IPS-18c (cell line): Measurements from ENCODE around the gene HDDC3.
A peak's percentile ranks its signal among the peaks of the same experiment; 100 is the strongest.

ENCODE experiments used
- H3K4me3 ChIP-seq: 2 replicates; pipeline ENCODE4 v1.7.0; 2013; ENCODE audit warnings: low read depth, mild to moderate bottlenecking, low read length, moderate library complexity; ENCODE audit not compliant: insufficient read depth
- H3K9me3 ChIP-seq: one replicate; pipeline ENCODE4 v1.6.1; 2013; ENCODE audit warnings: mild to moderate bottlenecking, low read length, moderate library complexity; ENCODE audit not compliant: control insufficient read depth, insufficient read depth

HDDC3 gene

DNA sequence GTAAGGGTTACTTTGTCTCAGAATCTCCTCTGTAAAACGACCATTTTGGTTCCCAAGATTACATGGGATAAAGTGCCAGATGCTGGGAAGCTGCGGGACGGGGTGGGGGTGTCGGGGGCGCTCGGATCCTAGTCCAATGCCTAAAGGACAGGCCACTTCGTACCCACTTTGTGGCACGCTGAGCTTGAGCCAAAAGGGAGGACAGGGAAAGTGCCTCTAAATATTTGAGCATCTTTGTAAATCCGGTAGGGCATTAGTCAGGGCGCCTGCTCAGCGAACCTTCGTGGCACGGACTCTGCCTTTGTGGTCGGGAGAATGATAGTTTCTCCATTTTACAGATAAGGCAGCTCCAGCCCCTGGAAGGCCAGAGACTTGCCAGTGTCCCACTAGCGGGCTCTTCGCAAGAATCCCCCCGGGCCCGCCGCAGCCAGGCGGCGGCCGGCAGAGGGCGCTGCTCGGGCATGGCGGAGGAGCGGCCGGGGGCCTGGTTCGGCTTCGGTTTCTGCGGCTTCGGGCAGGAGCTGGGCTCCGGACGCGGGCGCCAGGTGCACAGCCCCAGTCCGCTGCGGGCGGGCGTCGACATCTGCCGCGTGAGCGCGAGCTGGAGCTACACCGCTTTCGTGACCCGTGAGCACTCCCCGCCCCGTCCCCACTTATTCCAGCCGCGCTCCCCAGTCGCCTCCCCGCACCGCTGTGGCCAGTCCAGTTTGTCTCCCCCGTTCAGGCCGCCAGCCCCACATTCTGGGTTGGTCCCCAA is 24.1 kb upstream of the HDDC3 start:
- H3K9me3 ChIP-seq, result no peaks in the 10 kb centered on the region
- peak overlapping the region; percentile 75 for H3K4me3 ChIP-seq

DNA sequence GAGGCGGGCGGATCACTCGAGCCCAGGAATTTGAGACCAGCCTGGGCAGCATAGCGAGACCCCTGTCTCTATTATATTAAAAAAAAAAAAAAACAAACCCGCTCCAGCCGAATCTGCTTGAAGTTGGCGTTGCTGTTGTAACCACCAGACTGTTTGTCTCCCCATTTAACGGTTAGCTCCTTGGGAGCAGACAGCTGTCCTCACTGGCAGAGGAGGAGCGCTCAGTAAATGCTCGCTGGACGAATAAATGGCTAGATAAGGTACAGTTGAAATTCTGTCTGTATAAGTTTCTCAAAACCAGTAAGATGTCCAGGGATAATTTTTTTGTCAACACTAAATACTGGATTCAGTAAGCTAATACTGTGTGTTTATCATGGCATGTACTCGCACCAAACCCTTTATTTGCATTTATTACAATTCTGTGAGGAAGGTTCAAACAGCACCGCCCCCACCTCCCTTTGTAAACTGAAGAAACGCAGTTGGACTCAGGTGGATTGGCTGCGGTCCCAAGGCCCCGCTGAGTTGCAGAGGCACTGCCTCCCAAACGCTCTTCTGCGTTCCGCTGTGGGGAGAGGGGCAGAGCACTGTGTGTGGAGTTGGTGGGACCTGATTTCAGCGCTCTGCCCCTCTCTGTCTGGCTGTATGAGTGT is 23.4 kb upstream of the HDDC3 start:
- no peaks in the 10 kb centered on the region for H3K9me3 ChIP-seq
- H3K4me3 ChIP-seq, result peak overlapping the region; percentile 84

- H3K4me3 ChIP-seq, result peak within 1 kb of the TSS; percentile 84
These were observed 22.6 kb upstream of the HDDC3 start, which contains the start of gene RCCD1 for GRCh38 chr15:90954712-90955623. RCCD1 (plus strand) TSS chr15:90954884; CDS start chr15:90956735, 1,851 bp downstream.

DNA sequence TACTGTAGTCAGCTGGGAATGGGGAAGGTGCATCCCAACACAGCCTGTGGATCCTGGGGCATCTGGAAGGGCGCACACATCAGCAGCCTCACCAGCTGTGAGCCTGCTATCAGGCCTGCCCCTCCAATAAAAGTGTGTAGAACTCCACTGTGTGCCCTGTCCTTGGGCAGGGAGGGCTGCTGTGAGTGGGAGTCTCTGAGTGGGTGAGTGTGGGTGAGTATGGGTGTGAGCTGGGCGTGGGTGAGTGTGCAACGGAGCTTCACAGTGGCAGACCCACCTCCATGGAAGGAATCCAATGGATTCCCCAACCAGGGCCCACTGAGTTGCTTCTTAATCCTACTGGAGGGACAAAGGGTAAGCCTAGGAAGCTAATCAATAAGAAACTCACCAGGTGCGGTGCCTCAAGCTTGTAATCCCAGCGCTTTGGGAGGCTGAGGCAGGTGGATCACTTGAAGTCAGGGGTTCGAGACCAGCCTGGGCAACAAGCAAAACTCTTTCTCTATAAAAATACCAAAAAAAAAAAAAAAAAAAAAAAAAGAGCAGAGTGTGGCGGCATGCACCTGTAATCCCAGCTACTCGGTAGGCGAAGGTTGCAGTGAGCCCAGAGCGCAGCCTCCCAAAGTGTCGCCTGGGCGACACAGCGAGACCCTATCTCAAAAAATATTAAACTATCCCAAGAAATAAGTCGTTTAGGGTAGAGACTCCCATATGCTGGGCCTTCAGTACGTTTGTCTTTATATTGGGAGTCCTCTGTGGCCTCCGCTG is 21.8 kb upstream of the HDDC3 start:
- H3K9me3 ChIP-seq, result no peaks in the 10 kb centered on the region
- no peak overlapping the region for H3K4me3 ChIP-seq

More at GRCh38 chr15:90954712-90955623, 22.6 kb upstream of the HDDC3 start, which contains the start of gene RCCD1:
- no peaks in the 10 kb centered on the region for H3K9me3 ChIP-seq

DNA sequence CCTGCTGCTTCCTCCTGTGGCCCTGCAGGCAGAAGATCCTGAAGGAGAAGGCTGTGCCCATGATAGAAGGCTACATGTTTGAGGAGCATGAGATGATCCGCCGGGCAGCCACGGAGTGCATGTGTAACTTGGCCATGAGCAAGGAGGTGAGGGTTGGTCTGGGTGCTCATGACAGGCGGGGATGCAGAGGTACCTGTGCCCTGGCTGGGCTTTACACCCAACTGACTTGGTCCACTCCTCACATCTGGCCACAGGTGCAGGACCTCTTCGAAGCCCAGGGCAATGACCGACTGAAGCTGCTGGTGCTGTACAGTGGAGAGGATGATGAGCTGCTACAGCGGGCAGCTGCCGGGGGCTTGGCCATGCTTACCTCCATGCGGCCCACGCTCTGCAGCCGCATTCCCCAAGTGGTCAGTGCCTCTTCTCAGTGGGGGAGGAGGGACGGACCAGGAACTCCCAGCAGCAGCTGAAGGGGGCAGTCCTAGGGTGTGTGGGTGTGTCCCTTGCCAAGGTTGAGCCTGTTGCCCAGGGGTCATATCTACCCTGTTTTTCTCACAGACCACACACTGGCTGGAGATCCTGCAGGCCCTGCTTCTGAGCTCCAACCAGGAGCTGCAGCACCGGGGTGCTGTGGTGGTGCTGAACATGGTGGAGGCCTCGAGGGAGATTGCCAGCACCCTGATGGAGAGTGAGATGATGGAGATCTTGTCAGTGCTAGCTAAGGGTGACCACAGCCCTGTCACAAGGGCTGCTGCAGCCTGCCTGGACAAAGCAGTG is 20.7 kb upstream of the HDDC3 start:
- no peak overlapping the region for H3K4me3 ChIP-seq
- H3K9me3 ChIP-seq, result no peaks in the 10 kb centered on the region

- no peaks in the 10 kb centered on the region for H3K9me3 ChIP-seq
- no peak overlapping the region for H3K4me3 ChIP-seq
These were observed 18.3 kb upstream of the HDDC3 start for GRCh38 chr15:90950676-90951075.

- H3K4me3 ChIP-seq, result no peak overlapping the region
These were observed 17.8 kb upstream of the HDDC3 start for GRCh38 chr15:90949979-90950675.

DNA sequence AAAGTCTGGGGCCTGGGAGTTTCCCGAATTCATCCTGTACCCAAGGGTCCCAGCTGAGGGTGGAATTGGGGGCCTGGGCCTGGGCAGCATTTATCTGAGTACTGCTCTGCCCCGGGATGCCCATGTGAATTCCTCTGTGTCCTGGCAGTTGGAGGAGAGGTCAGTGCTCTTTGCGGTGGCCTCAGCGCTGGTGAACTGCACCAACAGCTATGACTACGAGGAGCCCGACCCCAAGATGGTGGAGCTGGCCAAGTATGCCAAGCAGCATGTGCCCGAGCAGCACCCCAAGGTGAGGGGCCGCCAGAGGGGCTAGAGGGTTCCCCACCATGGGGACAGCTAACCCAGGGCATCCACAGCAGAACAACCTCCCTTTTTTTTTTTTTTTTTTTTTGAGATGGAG is 16.2 kb upstream of the HDDC3 start:
- no peaks in the 10 kb centered on the region for H3K9me3 ChIP-seq
- H3K4me3 ChIP-seq, result no peak overlapping the region

More at GRCh38 chr15:90949979-90950675, 17.8 kb upstream of the HDDC3 start:
- H3K9me3 ChIP-seq, result no peaks in the 10 kb centered on the region

GRCh38 chr15:90947577-90948357 is 15.4 kb upstream of the HDDC3 start:
- Histone ChIP-seq H3K4me3 (no peak overlapping the region), H3K9me3 (no peaks in the 10 kb centered on the region)

- H3K9me3 ChIP-seq, result no peaks in the 10 kb centered on the region
- H3K4me3 ChIP-seq, result no peak overlapping the region
These were observed 14.7 kb upstream of the HDDC3 start for GRCh38 chr15:90946941-90947576.

DNA sequence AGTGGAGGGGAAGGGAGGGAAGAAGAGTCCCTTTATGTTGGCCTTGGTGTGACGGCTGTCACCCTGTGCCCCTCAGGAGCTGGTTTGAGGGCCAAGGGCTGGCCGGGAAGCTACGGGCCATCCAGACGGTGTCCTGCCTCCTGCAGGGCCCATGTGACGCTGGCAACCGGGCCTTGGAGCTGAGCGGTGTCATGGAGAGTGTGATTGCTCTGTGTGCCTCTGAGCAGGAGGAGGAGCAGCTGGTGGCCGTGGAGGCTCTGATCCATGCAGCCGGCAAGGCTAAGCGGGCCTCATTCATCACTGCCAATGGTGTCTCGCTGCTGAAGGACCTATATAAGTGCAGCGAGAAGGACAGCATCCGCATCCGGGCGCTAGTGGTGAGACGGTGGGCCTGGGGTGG is 14.2 kb upstream of the HDDC3 start:
- no peak overlapping the region for H3K4me3 ChIP-seq
- no peaks in the 10 kb centered on the region for H3K9me3 ChIP-seq

- no peak overlapping the region for H3K4me3 ChIP-seq
These were observed 12.7 kb upstream of the HDDC3 start for GRCh38 chr15:90945091-90945490.

DNA sequence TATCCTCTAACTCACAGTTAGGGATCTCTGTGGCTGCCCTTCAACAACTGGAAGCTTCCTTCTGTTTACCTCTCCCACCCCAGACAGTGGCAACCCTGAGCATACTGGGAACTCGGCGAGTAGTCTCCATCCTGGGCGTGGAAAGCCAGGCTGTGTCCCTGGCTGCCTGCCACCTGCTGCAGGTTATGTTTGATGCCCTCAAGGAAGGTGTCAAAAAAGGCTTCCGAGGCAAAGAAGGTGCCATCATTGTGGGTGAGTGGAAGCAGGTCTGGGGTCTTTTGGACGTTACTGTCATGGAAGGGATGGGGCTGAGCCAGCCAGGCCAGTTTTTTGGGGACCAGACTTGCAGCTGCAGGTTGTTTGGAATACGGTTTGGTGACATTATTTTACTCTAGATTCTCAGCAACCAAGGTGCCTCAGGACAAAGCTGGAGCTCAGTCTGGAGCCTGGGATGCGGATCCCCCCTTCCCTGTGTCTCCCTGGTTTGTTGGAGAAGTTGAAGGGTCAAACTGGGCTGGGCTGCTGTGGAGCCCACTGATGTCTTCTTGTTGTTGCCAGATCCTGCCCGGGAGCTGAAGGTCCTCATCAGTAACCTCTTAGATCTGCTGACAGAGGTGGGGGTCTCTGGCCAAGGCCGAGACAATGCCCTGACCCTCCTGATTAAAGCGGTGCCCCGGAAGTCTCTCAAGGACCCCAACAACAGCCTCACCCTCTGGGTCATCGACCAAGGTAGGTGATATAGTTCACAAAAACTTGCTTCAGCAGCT is 10.2 kb upstream of the HDDC3 start:
- H3K9me3 ChIP-seq, result no peaks in the 10 kb centered on the region

More at GRCh38 chr15:90945091-90945490, 12.7 kb upstream of the HDDC3 start:
- no peaks in the 10 kb centered on the region for H3K9me3 ChIP-seq

DNA sequence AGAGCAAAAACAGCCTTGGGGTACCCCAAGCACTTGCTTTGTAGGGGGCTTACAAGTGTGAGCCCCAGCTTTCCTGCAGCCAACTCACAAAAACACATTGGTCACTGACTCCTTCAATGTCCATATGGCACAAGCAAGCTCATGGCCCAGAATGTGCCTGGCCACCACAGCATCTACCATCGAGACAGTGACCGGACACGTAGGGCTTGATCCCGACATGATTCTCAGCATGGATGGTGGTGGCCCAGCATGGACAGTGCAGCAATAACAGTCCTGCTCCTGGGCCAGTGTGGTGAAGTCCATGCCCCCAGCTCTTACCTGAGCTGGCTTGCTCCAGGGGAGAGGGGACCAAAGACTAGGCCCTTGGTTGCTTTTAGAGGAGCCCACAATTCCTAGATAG is 8.7 kb upstream of the HDDC3 start:
- H3K9me3 ChIP-seq, result no peaks in the 10 kb centered on the region
- H3K4me3 ChIP-seq, result no peak overlapping the region

More for the DNA sequence above, 10.2 kb upstream of the HDDC3 start:
- no peak overlapping the region for H3K4me3 ChIP-seq
